HCT116 (cell line): ENCODE measurements around the gene SH3D19. TPM values are rescaled to one million over a fixed set of nuclear protein-coding genes. Genes with fewer than 3 reads are reported as not detected.

ENCODE experiments used
- ATAC-seq: fragments of 200-7000 bp; cut with Tn5 transposase; 2 replicates; pipeline ENCODE4 v1.9.1; 2020; ENCODE audit warnings: mild to moderate bottlenecking, moderate library complexity
- BruUV-seq: library from RNA; stranded (reverse); fragments of 400-500 nt; replicated peaks from 2 replicates; lab custom pipeline; 2021; lab: Mats Ljungman, UMichigan
- CTCF ChIA-PET: fragments of 300-600 bp; sonication (Branson Sonifier 250); formaldehyde crosslinking; loops from one replicate; lab custom pipeline; 2021; ENCODE audit warnings: antibody characterized with exemption; lab: Charles Lee
- POLR2A ChIA-PET: fragments of 300-600, 350-600 bp; sonication (Branson Sonifier 250); formaldehyde crosslinking; loops from one replicate; lab custom pipeline; 2021; ENCODE audit warnings: antibody characterized with exemption; lab: Charles Lee
- RAD21 ChIA-PET, 2 experiments: fragments of 300-600 bp; sonication (Branson Sonifier 250); formaldehyde crosslinking; loops; one replicate each; lab custom pipeline; 2023; ENCODE audit warnings: low total read pairs in 2 of 2; ENCODE audit not compliant: uncharacterized antibody in 2 of 2, unreplicated experiment in 2 of 2, low non-redundant PET in 1 of 2; lab: Charles Lee
- DNase-seq: peaks from one replicate; pipeline ENCODE4 v3.0.0-alpha.2; 2010; ENCODE audit warnings: low read depth, low spot score
- H2AFZ ChIP-seq: fragments of 200-600 bp; shearing (Covaris generic), sonication (generic); 2 replicates; pipeline ENCODE4 v1.6.1; 2017; ENCODE audit warnings: low read depth, mixed run types, mixed read lengths, antibody characterized with exemption, low read length; ENCODE audit not compliant: poor library complexity, severe bottlenecking
- H3K27ac ChIP-seq: 2 replicates; pipeline ENCODE4 v1.5.1; 2012; ENCODE audit warnings: low read depth, low read length
- H3K27me3 ChIP-seq: fragments of 200-600 bp; sonication (generic); 2 replicates; pipeline ENCODE4 v1.6.1; 2016; ENCODE audit warnings: mixed run types, low read length, mixed read lengths; ENCODE audit not compliant: insufficient read depth
- H3K36me3 ChIP-seq, 2 experiments: fragments of 200-500 bp in 1 of 2; fragments of 200-600 bp in 1 of 2; sonication (Bioruptor generic) in 1 of 2; sonication (generic) in 1 of 2; 2 replicates each; pipeline versions ENCODE4 v1.5.1 to v1.6.1; 2014 to 2016; ENCODE audit warnings: low read length in 2 of 2, inconsistent platforms in 1 of 2, mixed read lengths in 1 of 2, mixed run types in 1 of 2; ENCODE audit not compliant: insufficient read depth in 2 of 2, control insufficient read depth in 1 of 2
- H3K4me1 ChIP-seq, 2 experiments: fragments of 200-600 bp in 1 of 2; sonication (generic) in 1 of 2; 2 replicates each; pipeline versions ENCODE4 v1.5.1 to v1.6.1; 2012 to 2017; ENCODE audit warnings: low read length in 2 of 2, inconsistent platforms in 1 of 2, mild to moderate bottlenecking in 1 of 2, mixed read lengths in 1 of 2, mixed run types in 1 of 2, moderate library complexity in 1 of 2; ENCODE audit not compliant: insufficient read depth in 2 of 2, control insufficient read depth in 1 of 2
- H3K4me2 ChIP-seq: fragments of 200-600 bp; sonication (generic); 2 replicates; pipeline ENCODE4 v1.6.1; 2017; ENCODE audit warnings: mixed run types, low read length, mixed read lengths
- H3K4me3 ChIP-seq, 2 experiments: fragments of 200-600 bp in 1 of 2; sonication (generic) in 1 of 2; replicated peaks in 1 of 2; 2 replicates each; pipeline ENCODE4 v1.5.1; 2011 to 2016; ENCODE audit warnings: low read length in 2 of 2, control low read depth in 1 of 2, low read depth in 1 of 2, mild to moderate bottlenecking in 1 of 2, mixed read lengths in 1 of 2, mixed run types in 1 of 2
- H3K79me2 ChIP-seq: fragments of 200-600 bp; sonication (generic); 2 replicates; pipeline ENCODE4 v1.6.1; 2017; ENCODE audit warnings: mild to moderate bottlenecking, mixed run types, low read length, moderate library complexity, mixed read lengths; ENCODE audit not compliant: insufficient read depth
- H3K9ac ChIP-seq: fragments of 200-600 bp; sonication (generic); 2 replicates; pipeline ENCODE4 v1.6.1; 2016; ENCODE audit warnings: low read length, mixed read lengths
- H3K9me2 ChIP-seq: fragments of 200-600 bp; sonication (generic), shearing (Covaris generic); 2 replicates; pipeline ENCODE4 v1.6.1; 2017; ENCODE audit warnings: mixed run types, mild to moderate bottlenecking, moderate library complexity; ENCODE audit not compliant: insufficient read depth
- H3K9me3 ChIP-seq, 2 experiments: fragments of 200-500 bp in 1 of 2; fragments of 200-600 bp in 1 of 2; sonication (Bioruptor generic) in 1 of 2; sonication (generic) in 1 of 2; 2 replicates each; pipeline ENCODE4 v1.6.1; 2014 to 2017; ENCODE audit warnings: low read length in 2 of 2, mixed read lengths in 2 of 2, inconsistent platforms in 1 of 2, low read depth in 1 of 2, mild to moderate bottlenecking in 1 of 2, mixed run types in 1 of 2, moderate library complexity in 1 of 2; ENCODE audit not compliant: control insufficient read depth in 1 of 2, insufficient read depth in 1 of 2
- H4K20me1 ChIP-seq: fragments of 200-600 bp; sonication (generic), shearing (Covaris generic); 2 replicates; pipeline ENCODE4 v1.6.1; 2017; ENCODE audit warnings: mixed run types, mild to moderate bottlenecking, moderate library complexity; ENCODE audit not compliant: insufficient read depth
- ATF3 ChIP-seq: IDR thresholded peaks from 2 replicates; pipeline ENCODE4 v1.6.1; 2012
- EGR1 ChIP-seq: IDR thresholded peaks from 2 replicates; pipeline ENCODE4 v1.6.1; 2012; ENCODE audit warnings: low read depth
- ELF1 ChIP-seq: IDR thresholded peaks from 2 replicates; pipeline ENCODE4 v1.6.1; 2012; ENCODE audit warnings: low read depth, borderline replicate concordance
- EZH2 ChIP-seq: fragments of 200-600 bp; sonication (generic); IDR thresholded peaks from 2 replicates; pipeline ENCODE4 v1.6.1; 2017; ENCODE audit warnings: antibody characterized with exemption, mixed run types
- FOSL1 ChIP-seq: IDR thresholded peaks from 2 replicates; pipeline ENCODE4 v1.6.1; 2012; ENCODE audit warnings: low read depth
- MAX ChIP-seq: IDR thresholded peaks from 2 replicates; pipeline ENCODE4 v1.6.1; 2012
- POLR2A ChIP-seq: IDR thresholded peaks from 2 replicates; pipeline ENCODE4 v1.7.0; 2011; ENCODE audit warnings: borderline replicate concordance; ENCODE audit not compliant: insufficient read depth, insufficient read length; ENCODE audit errors: extremely low read depth
- POLR2AphosphoS5 ChIP-seq: IDR thresholded peaks from 2 replicates; pipeline ENCODE4 v1.6.1; 2011; ENCODE audit warnings: mild to moderate bottlenecking, low read depth, low read length, moderate library complexity
- REST ChIP-seq: IDR thresholded peaks from 2 replicates; pipeline ENCODE4 v1.6.1; 2012; ENCODE audit warnings: low read depth
- SIN3A ChIP-seq: IDR thresholded peaks from 2 replicates; pipeline ENCODE4 v1.6.1; 2012; ENCODE audit warnings: low read depth
- SP1 ChIP-seq: IDR thresholded peaks from 2 replicates; pipeline ENCODE4 v1.6.1; 2012; ENCODE audit warnings: low read depth
- SRF ChIP-seq: IDR thresholded peaks from 2 replicates; pipeline ENCODE4 v1.6.1; 2012; ENCODE audit warnings: low read depth
- YY1 ChIP-seq: IDR thresholded peaks from 2 replicates; pipeline ENCODE4 v1.6.1; 2011; ENCODE audit warnings: low read length, low read depth, moderate library complexity, mild to moderate bottlenecking; ENCODE audit not compliant: insufficient replicate concordance; ENCODE audit errors: extremely low read depth
- intact Hi-C: fragments of 100-400 bp; cut with micrococcal nuclease; formaldehyde crosslinking; loops from 2 replicates; pipeline ENCODE4 v1.10.0; 2022
- total RNA-seq: library from RNA; stranded (reverse); gene quantifications from one replicate; pipeline ENCODE4 v1.2.1, GENCODE V29; 2021; ENCODE audit not compliant: unreplicated experiment

SH3D19 gene
- total RNA-seq, 1 experiment from 2014 or later: 37.5 TPM

- no peak overlapping the region for H2AFZ ChIP-seq
- no TSS peak for BruUV-seq
- ATAC-seq (no peak), DNase-seq (no peak)
- no peaks in the 10 kb centered on the region for H3K9me2 ChIP-seq
- no peaks in the 10 kb centered on the region for H4K20me1 ChIP-seq
- H3K79me2 ChIP-seq: no peaks in the 10 kb centered on the region
- ChIA-PET CTCF (no interaction called here), POLR2A (no interaction called here), RAD21 (no interaction called here)
- no peaks in the 10 kb centered on the region for H3K4me1 ChIP-seq
- H3K9me3 ChIP-seq: no peaks in the 10 kb centered on the region
- intact Hi-C loops: no loop called here
- H3K27ac ChIP-seq: no peak overlapping the region
- TF ChIP-seq POLR2A (no peak), MAX (no peak), EZH2 (no peak), SP1 (no peak), ATF3 (no peak), ELF1 (no peak), EGR1 (no peak), POLR2AphosphoS5 (no peak)
- no peak overlapping the region for H3K4me3 ChIP-seq
- no peaks in the 10 kb centered on the region for H3K36me3 ChIP-seq
- H3K9ac ChIP-seq: no peak overlapping the region
- no peaks in the 10 kb centered on the region for H3K27me3 ChIP-seq
- H3K4me2 ChIP-seq: no peak overlapping the region
These were observed 160.0 kb downstream of the SH3D19 start for GRCh38 chr4:151165205-151166000.

GRCh38 chr4:151163855-151164254, 161.6 kb downstream of the SH3D19 start:
- no peak overlapping the region for H3K27ac ChIP-seq
- DNase-seq (no peak), ATAC-seq (no peak)
- no peaks in the 10 kb centered on the region for H3K36me3 ChIP-seq
- no peaks in the 10 kb centered on the region for H3K4me1 ChIP-seq
- H3K9me2 ChIP-seq: no peaks in the 10 kb centered on the region
- RAD21 ChIA-PET: no interaction called here
- intact Hi-C loops: no loop called here
- no peaks in the 10 kb centered on the region for H4K20me1 ChIP-seq
- no peaks in the 10 kb centered on the region for H3K27me3 ChIP-seq
- H3K4me2 ChIP-seq: no peak overlapping the region
- H3K79me2 ChIP-seq: no peaks in the 10 kb centered on the region
- no peak overlapping the region for H2AFZ ChIP-seq
- no peaks in the 10 kb centered on the region for H3K9me3 ChIP-seq
- BruUV-seq: no TSS peak
- POLR2A ChIA-PET: no interaction called here
- CTCF ChIA-PET: no interaction called here
- H3K9ac ChIP-seq: no peak overlapping the region
- H3K4me3 ChIP-seq: no peak overlapping the region
- TF ChIP-seq FOSL1 (no peak), EGR1 (no peak), POLR2A (no peak), ELF1 (no peak), YY1 (no peak), REST (no peak), SIN3A (no peak), POLR2AphosphoS5 (no peak), MAX (no peak), SRF (no peak), EZH2 (no peak)
